Large intestine (tissue), 3 donors: Measurements from ENCODE around the gene CCNI2. TPM values are rescaled to one million over a fixed set of nuclear protein-coding genes. Genes with fewer than 3 reads are reported as not detected.
"Not testable (repeated sequence)": the region's sequence is repeated elsewhere in the genome, so short reads cannot be mapped to it uniquely, and the experiment has no call there.

ENCODE experiments used
- DNase-seq, 2 donors: peaks; one replicate each; pipeline versions ENCODE4 v3.0.0 to v3.0.0-alpha.2; 2013
- H3K27ac ChIP-seq: one replicate; pipeline ENCODE4 v1.5.1; 2013; ENCODE audit warnings: low read length
- H3K27me3 ChIP-seq: 2 replicates; pipeline ENCODE4 v1.6.1; 2013; ENCODE audit warnings: low read length; ENCODE audit not compliant: control insufficient read depth, insufficient read depth
- H3K36me3 ChIP-seq: 2 replicates; pipeline ENCODE4 v1.6.1; 2013; ENCODE audit warnings: low read length; ENCODE audit not compliant: control insufficient read depth, insufficient read depth
- H3K4me1 ChIP-seq: one replicate; pipeline ENCODE4 v1.6.1; 2013; ENCODE audit warnings: low read length; ENCODE audit not compliant: control insufficient read depth, insufficient read depth
- H3K4me3 ChIP-seq: one replicate; pipeline ENCODE4 v1.5.1; 2013; ENCODE audit warnings: low read length
- H3K9me3 ChIP-seq: one replicate; pipeline ENCODE4 v1.6.1; 2013; ENCODE audit warnings: mild to moderate bottlenecking, low read depth, low read length, moderate library complexity; ENCODE audit not compliant: control insufficient read depth
- WGBS: methylation state at CpG from one replicate; pipeline ENCODE4 v1.1.5; 2013; ENCODE audit warnings: low lambda C conversion rate; ENCODE audit not compliant: insufficient coverage; 5-methylcytosine and 5-hydroxymethylcytosine counted together
- polyA plus RNA-seq: library from polyadenylated mRNA; unstranded; fragments of 120-200 nt; gene quantifications from one replicate; pipeline ENCODE4 v1.2.1, GENCODE V29; 2013

The CCNI2 gene
- polyA plus RNA-seq, 1 donor: 10.1 TPM

DNA sequence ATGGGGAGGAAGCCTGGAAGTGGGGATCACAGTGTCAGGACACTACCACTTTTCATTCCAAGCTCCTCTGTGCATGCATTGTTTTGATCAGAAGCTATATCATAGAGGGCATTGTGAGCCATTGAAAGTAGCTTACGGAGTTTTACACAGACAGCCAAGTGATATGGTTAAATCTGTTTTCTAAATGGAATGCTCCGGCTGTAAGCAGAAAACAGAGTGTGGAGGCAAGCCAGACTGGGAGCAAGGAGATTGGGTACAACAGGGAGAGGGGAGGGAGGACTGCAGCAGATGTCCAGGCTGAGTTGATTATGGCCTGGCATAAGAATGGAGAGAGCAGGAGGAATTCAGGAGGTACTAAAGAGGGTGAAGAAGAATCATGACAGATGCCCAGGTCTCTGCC, 50.4 kb downstream of the CCNI2 start:
- no peak for DNase-seq
- Histone ChIP-seq H3K27me3 (no peaks in the 10 kb centered on the region), H3K27ac (no peak overlapping the region), H3K4me3 (no peak overlapping the region), H3K9me3 (no peaks in the 10 kb centered on the region), H3K36me3 (no peaks in the 10 kb centered on the region), H3K4me1 (no peaks in the 10 kb centered on the region)
- no CpG with 5 or more reads among the region's 2 CpGs for WGBS

GRCh38 chr5:132799392-132799791, 52.2 kb downstream of the CCNI2 start:
- no peaks in the 10 kb centered on the region for H3K36me3 ChIP-seq
- no peak for DNase-seq
- H3K9me3 ChIP-seq: no peaks in the 10 kb centered on the region
- H3K4me3 ChIP-seq: no peak overlapping the region
- no peaks in the 10 kb centered on the region for H3K4me1 ChIP-seq
- no CpG with 5 or more reads among the region's 2 CpGs for WGBS
- no peak overlapping the region for H3K27ac ChIP-seq
- H3K27me3 ChIP-seq: no peaks in the 10 kb centered on the region

GRCh38 chr5:132800545-132800944, 53.3 kb downstream of the CCNI2 start:
- no peaks in the 10 kb centered on the region for H3K27me3 ChIP-seq
- WGBS: no CpG with 5 or more reads among the region's 2 CpGs
- H3K9me3 ChIP-seq: no peaks in the 10 kb centered on the region
- H3K4me1 ChIP-seq: no peaks in the 10 kb centered on the region
- no peak overlapping the region for H3K4me3 ChIP-seq
- no peaks in the 10 kb centered on the region for H3K36me3 ChIP-seq
- DNase-seq: no peak
- no peak overlapping the region for H3K27ac ChIP-seq

DNA sequence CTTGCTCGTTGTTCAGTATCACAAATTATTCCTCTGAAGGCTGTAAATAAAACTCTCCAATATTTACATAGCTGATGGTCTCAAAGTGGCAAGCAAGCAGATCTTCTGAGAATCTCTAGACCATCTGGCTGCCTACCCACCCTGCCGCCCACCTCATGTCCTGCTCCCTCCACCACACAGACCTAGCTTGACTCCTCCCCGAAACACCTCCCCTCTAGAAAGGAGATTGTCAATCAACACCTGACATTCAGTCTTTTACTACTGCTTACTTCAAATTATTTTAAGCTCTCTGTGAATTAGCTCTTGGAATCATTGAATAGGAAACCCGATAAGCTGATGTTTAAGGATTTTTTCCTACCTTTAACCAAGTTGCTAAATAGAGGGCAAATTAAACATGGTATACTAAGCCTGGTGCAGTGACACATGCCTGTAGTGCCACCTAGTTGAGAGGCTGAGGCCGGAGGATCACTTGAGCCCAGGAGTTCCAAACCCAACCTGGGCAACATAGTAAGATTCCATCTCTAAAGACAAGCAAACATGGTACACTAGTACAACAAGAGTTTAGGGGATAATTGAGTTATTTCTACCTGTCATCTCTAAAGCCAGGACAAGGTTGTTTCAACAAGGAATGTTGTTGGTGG, 54.9 kb downstream of the CCNI2 start:
- no peaks in the 10 kb centered on the region for H3K9me3 ChIP-seq
- H3K27ac ChIP-seq: no peak overlapping the region
- DNase-seq: no peak
- H3K4me3 ChIP-seq: no peak overlapping the region
- H3K27me3 ChIP-seq: no peaks in the 10 kb centered on the region
- no peaks in the 10 kb centered on the region for H3K36me3 ChIP-seq
- WGBS: 100% methylated on average over 1 of the region's 5 CpGs
- H3K4me1 ChIP-seq: peaks cover 8% of the 10 kb centered on the region

DNA sequence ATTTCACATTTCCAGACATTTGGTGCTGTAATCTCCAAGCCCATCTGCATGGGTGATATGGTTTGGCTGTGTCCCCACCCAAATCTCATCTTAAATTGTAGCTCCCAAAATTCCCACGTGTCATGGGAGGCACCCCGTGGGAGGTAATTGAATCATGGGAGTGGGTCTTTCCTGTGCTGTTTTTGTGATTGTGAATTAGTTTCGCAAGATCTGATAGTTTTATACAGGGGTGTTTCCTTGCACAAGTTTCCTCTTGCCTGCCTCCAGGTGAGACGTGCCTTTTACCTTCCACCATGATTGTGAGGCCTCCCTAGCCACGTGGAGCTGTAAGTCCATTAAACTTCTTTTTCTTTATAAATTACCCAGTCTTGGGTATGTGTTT, 55.5 kb downstream of the CCNI2 start:
- WGBS: 100% methylated on average over 1 of the region's 5 CpGs
- H3K4me1 ChIP-seq: peaks cover 11% of the 10 kb centered on the region
- not testable (repeated sequence) for H3K9me3 ChIP-seq

More for the DNA sequence above, 55.5 kb downstream of the CCNI2 start:
- H3K36me3 ChIP-seq, H3K27ac ChIP-seq, H3K27me3 ChIP-seq, DNase-seq, H3K4me3 ChIP-seq: not testable (repeated sequence)

Other genes with a start within 250 kb of the CCNI2 start
- gene IL5, start 203.9 kb upstream of the CCNI2 start, polyA plus RNA-seq: 0.07 TPM
- 31.1 TPM for gene RAD50, start 190.4 kb upstream of the CCNI2 start, polyA plus RNA-seq
- gene IL13, start 89.3 kb upstream of the CCNI2 start, polyA plus RNA-seq: 0.07 TPM
- gene IL4, start 73.4 kb upstream of the CCNI2 start, polyA plus RNA-seq: not detected
- gene KIF3A, start 9.9 kb upstream of the CCNI2 start, polyA plus RNA-seq: 9.1 TPM
- 44.0 TPM for gene SEPTIN8, start 29.8 kb downstream of the CCNI2 start, polyA plus RNA-seq
- 54.3 TPM for gene SOWAHA, start 65.9 kb downstream of the CCNI2 start, polyA plus RNA-seq
- 15.9 TPM for gene SHROOM1, start 83.2 kb downstream of the CCNI2 start, polyA plus RNA-seq
- 0.51 TPM for gene GDF9, start 119.0 kb downstream of the CCNI2 start, polyA plus RNA-seq
- 258 TPM for gene UQCRQ, start 119.2 kb downstream of the CCNI2 start, polyA plus RNA-seq
- 12.3 TPM for gene LEAP2, start 126.2 kb downstream of the CCNI2 start, polyA plus RNA-seq
- gene AFF4, start 216.2 kb downstream of the CCNI2 start, polyA plus RNA-seq: 49.1 TPM